SIG-M5 treated with dmso at 0.1 percent for 504 hours (cell line): ENCODE data around the gene ZDHHC11B.
"Not testable (repeated sequence)": the region's sequence is repeated elsewhere in the genome, so short reads cannot be mapped to it uniquely, and the experiment has no call there.

Experiments used
- DNase-seq: peaks from one replicate; lab custom pipeline; 2025; ENCODE audit not compliant: unreplicated experiment; lab: John Stamatoyannopoulos, UW

ZDHHC11B gene

DNA sequence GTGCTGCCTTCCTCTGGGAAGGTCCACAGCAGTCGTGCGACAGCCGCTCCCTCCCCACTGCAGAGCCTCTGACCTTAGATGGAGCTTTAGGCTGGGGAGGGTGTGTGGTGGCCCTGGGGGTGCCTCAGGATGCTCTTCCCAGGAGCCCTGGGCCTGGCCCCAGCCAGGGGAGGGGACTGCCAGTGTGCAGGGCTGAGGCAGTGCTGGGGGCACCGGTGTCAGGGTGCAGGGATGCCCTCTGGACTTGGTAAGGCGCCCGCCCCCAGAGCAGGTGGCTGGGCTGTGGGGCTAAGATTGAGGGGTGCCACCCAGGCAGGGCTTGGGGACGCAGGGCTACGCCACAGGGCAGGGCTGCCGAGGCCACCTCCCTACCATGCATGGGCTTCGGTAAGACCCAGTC lies 13.9 kb downstream of the ZDHHC11B start:
- DNase-seq, result not testable (repeated sequence)

DNA sequence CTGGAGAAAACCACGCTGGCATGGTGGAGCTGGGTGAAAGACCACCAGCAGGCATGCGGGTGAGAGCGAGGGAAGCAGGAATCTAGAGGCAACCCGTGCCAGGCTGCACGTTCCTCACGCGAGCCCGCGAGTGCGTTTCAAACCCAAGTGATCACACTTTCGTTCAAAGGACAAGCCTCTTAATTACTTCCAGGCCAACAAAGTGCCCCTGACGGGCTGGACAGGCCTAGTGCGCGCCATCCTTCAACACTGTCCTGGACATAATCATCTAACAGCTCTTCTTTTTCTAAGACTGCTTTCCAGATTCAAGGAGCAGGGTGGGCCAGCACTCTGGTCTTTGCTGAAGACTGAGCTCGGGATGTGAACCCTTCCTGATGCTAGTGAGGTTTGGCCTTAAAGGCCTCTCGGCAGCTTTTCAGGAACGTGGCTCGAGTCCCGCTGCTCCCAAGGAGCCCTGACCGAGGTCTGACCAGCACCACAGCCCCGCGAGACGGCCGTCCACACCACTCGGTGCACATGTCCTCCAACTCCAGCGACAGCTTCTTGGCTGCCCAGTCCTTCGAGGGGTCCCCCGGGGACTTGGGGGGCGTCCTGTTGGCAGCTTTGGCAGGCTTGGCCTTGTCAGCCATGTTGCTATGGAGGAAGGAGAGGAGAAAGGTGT lies 14.9 kb downstream of the ZDHHC11B start:
- not testable (repeated sequence) for DNase-seq

DNA sequence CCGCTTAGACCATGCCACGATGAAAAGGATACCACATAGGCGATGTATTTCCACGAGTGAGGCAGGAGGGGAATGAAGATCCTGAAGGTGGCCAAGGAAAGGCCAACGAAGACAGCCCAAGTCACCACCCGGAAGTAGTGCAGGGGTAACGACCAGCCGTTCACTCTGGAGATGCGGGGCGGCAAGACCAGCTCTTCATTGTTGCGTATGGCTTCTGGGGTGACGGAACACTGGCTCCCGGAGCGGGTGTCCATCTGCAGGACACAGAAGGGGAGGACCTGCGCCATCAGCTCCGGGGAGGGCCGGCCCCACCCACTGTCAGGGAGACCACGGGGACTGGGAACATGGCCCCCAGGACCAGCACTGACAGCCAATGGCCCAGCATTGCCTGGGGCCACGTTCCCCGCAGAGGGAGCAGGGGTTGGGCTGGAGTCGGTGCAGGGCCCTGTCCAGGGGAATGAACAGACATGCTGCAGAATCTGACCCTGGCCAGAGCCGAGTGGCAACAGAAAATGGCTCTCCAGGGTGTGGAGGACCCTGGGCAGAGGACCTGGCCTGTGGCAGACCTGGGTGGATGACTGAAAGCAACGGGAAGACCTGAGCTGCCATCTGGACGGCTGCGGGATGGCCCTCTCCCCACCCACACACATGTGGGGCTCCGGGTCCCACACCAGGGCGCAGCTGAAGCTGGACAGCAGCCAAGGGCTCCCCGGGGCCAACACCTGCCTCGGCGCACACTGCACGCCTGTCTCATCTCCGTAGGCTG lies 17.7 kb downstream of the ZDHHC11B start:
- DNase-seq, result no peak

DNA sequence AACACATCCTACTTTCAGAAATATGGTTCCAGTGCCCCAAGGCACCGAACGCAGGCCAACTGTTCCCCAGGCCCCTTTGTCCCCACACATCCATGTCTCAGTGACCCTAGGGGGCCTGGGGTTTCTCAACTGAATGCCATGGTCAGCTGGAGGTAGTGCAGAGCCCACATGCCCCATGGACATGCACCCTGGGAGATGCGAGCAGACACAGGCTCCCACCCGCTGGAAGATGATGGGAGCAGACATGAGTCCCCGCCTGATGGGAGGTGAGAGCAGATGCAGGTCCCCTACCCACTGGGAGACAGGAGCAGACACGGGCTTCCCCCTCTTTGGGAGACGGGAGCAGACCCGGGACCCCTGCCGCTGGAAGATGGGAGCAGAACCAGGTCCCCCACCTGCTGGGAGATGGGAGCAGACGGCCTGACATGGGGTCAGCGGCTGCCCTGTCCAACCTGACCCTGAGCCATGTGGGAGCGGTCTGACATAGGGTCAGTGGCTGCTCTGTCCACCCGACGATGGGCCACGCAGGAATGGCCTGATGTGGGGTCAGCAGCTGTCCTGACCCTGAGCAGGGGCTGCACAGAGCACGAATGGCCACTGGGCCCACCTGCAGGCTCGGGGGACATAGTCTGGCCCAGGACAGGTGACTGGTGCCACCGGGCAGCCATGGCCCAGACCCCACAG lies 18.4 kb downstream of the ZDHHC11B start:
- DNase-seq, result no peak

DNA sequence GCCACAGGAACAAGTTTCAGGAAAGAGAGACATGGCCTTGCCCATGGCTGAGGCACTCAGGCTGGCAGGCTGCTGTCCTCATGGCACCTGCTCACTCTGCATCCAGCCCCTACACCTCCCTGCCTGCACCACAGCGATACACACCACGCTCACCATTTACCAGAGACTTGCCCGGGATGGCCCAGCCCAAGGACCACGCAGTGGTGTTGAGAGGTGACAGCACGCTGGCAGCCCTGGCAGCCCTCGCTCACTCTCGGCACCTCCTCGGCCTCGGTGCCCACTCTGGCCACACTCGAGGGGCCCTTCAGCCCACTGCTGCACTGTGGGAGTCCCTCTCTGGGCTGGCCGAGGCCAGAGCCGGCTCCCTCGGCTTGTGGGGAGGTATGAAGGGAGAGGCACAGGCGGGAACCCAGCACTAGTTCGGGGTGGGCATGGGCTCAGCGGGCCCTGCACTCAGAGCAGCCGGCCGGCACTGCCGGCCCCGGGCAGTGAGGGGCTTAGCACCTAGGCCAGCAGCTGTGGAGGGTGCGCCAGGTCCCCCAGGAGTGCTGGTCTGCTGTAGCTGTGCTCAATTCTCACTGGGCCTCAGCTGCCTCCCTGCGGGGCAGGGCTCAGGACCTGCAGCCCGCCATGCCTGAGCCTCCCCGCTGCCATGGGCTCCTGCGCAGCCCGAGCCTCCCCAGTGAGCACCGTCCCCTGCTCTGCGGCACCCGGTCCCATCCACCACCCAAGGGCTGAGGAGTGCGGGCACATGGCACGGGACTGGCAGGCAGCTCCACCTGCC lies 20.3 kb downstream of the ZDHHC11B start:
- DNase-seq, result no peak

DNA sequence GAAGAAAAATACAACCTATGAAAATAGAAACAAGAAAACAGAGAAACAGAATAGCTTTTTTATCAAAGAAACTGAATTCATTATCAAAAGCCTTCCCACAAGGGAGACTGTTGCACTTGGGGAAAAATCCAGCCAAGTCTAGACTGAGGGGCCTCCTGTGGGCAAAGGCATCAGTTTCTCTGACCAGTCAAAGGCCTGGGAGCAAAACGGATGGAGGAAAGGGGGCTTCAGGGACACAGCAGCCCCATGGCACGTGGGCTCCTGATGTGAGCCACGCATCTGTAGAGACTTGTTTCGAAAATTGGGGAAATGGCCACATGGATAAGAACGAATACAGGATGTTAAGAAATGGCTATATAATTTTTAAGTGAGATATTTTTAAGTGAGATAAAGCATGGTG lies 21.1 kb downstream of the ZDHHC11B start:
- DNase-seq, result no peak

DNA sequence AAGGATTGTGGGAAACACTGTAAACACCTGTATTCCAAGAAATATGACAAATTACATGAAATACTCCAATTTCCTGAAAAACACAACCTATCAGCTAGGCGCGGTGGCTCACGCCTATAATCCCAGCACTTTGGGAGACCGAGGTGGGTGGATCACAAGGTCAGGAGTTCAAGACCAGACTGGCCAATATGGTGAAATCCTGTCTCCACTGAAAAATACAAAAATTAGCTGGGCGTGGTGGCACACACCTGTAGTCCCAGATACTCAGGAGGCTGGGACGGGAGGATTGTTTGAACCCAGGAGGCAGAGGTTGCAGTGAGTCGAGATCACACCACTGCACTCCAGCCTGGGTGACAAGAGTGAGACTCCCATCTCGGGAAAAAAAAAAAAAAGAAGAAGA lies 21.5 kb downstream of the ZDHHC11B start:
- not testable (repeated sequence) for DNase-seq

DNA sequence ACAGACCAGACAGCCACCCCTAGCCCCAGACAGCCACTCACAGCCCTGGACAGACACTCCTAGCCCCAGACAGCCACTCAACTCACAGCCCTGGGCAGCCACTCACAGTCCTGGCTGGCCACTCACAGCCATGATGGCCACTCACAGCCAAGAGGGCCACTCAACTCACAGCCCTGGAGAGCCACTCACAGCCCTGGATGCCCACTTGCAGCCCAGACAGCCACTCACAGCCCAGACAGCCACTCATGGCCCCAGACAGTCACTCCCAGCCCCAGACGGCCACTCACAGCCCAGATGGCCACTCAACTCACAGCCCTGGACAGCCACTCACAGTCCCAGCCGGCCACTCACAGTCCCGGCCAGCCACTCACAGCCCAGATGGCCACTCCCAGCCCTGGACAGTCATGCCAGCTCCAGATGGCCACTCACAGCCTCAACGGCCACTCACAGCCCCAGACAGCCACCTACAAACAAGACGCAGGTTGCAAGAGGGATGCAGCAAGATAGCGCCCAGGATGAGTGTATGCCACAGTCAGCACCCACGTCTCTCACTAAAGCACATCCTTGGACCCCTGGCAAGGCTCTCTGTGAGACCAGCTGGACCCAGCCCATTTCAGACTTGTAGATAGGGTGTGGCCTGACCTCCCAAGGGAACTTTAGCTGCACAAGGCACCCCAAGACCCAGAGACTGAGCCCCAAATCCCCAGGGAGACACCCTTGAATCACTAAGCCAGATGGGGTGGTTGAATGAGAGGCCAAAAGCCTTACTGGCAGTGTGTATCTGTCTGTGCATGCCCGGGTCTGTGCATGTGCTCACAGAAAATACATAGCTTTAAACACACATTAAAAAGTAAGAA lies 22.4 kb downstream of the ZDHHC11B start:
- DNase-seq, result no peak

DNA sequence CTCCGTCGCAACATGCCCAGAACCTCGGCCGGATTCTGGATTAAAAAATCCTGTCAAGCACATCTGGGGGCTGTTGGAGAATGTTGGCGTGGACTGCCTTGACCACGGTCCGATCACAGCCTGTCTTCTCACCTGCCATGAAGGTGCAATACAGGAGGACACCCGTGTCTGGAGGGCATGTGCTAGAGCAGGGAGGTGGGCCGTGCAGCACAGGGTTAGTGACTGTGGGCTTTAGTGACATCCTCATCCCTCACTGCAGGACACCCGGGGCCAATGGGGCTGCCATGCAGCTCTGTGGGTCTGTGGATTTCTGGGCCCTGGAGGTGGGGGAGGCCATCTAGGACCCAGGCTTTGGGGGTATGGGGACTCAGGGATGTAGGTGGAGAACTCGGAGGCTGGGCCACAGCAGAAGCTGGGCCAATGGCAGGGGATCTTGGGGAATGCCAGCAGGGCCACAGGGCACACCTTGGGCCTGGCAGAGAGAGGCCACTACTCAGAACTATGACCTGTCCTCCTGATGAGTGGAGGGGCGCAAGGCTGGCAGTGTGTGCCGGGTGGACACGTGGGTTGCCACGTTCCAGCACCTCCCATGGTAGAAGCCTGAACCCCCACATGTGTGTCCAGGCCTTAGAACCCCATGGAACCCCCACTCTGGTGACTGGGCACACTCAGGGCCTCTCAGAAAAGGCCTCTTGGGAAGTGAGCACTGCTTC lies 23.3 kb downstream of the ZDHHC11B start:
- DNase-seq, result no peak

DNA sequence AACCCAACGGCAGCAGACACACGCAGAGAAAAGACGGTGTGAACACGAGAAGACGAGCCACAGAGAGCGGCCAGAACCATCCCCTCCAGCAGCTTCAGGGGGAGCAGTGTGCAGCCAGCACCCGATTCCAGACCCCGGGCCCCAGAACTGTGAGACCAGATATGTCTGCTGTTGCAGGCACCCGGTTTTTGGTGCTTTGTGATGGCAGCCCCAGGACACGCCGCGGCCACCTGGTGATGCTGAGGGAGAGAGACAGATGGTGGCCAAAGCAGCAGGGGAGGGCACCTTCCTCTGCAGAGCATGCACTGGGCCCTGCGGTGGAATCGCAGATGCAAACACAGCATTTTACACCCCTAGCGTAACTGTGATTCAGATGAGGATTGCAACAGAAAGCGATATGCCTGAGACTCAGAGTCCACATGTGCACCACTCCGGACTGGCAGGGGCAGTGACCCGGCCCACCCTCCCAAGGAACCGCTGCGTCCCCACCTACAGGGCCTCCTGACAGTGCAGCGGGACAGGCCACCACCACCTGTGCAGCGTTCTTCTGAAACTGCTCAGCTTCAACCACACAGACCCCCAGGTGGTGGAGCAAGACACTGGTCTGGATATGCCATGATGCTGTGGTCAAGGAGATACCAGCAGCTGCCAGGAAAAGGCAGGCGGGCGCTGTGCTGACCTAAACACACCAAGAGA lies 24.0 kb downstream of the ZDHHC11B start:
- no peak for DNase-seq

DNA sequence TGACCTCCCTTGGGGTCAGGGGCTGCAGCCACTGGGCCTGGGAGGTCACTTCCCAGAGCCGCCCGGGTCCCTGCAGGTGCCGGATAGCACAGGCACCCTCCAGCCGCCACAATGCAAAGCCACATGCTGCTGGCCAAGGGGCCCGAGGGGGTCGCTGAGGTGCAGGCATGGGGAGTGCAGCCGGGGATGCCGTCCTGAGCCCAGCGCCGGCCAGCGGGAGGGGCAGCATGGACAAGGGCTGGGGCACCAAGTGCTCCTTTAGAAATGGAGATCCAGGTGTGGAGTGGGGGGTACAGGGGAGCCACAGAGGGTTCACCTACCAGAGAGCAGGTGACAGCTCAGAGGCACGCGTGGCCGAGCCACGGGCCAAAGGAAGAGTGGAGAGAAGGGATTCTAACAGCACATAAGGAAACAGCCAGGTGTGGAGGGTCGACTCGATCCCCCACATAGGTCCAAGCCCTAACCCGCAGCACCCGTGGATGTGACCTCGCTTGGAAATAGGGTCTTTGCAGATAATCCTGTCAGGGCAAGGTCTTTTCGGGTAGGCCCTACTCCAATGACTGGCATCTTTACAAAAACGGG lies 24.7 kb downstream of the ZDHHC11B start:
- DNase-seq, result no peak

DNA sequence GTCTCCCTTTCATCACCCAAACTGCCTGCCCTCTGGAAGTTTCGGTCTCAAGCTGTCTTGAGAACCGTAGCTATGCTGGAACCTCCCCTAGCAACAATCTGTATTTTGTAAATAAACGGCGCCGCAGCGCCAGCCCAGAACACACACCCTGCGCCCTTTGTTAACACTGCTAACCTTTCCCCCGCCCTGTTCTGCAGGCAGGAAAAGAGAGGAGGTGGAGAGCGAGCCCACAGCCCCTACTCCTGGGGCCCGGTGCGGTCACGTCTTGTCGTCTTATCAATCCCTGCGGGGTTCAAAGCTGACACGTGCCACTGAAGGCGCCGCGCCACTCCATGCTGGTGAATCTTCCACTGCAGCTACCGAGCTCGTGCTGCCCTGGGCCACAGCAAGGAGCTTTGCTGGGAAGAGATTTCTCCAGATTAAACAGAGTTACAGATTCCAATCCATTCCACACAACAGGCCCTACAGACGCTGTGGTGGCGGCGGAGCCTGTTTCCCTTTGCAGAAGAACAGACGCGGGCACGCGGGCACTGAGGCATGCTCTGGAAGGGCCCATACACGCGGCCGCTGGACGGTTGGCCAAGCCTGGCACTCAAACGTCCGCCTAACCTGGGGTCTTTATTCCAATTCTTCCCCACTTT lies 25.3 kb downstream of the ZDHHC11B start:
- DNase-seq, result no peak

DNA sequence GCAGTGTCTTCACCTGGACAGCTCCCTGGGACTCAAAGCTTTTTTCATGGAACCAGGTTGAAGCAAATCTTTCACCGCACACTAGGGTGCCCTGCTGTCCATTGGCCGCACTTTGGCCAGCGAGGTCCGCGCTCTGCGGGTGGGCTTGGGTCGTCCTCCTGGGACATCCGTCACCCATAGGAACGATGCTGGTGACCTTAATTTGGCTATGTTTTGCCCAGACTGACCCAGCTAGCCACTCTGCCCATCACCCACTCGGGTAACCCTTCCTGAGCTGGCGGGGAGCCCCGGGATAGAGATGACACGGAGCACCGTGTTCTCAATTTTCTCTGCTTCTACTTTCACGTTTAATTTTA lies 25.9 kb downstream of the ZDHHC11B start:
- no peak for DNase-seq

DNA sequence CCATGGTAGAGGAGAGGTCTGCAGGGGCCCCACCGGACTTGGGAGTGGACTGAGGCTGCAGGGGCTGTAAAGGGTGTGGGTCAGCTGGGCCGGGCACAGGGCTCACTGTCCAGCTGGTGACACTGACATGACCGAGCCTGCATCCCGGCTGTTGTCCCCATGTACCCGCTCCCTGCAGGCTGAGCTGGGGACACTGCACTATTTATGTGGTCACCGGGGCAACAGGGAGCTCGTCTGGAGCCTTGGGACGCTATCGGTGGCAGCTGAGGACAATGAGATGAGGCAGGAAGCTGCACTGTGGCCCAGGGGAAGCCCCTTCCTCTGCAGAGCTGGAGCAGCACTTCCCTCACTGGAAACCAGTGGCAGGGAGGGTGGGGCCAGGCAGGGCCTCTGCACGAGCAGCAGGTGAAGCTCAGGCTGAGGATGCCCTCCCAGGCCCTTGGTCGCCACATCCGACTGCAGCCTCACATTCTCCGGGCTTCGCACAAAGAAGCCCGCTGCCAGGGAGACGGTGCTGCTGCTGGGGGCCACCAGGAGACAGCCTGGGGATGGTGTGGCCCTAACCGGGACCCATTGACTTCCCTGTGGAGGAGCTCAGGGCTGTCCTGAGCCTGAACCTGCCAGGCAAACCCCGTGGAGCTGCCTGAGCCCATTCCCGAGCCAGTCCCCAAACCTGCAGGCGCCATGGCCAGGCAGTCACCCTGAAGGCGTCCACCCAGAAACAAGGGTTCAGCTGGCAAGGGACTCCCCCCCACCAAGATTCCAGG lies 26.4 kb downstream of the ZDHHC11B start:
- no peak for DNase-seq

DNA sequence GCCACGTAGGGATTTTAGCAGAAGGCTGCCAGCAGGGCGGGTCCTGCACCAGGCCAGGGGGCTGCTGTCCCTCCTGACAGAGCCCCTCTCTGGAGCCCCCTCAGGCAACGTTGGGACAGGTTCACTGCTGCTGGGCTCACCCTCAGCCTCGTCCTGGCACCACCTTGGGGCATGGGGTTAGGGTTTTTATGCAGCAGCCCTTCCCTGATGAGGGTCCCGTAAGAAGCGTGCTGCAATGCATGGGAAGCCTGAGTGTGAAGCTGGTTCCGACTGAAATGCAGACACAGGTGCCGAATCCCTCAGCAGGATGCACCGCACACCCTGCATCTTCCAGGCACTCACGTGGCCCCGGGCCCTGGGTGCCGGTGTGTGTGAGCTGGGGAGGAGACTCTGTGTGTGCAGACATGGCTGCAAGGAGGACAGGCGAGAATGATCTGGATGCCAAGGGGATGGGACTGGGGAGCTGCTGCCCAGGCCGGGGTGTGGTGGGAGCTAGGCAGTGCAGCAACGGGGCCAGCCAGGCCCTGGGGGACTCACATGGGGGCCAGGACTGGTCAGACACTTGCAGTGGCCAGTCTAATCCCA lies 27.1 kb downstream of the ZDHHC11B start:
- DNase-seq, result no peak

DNA sequence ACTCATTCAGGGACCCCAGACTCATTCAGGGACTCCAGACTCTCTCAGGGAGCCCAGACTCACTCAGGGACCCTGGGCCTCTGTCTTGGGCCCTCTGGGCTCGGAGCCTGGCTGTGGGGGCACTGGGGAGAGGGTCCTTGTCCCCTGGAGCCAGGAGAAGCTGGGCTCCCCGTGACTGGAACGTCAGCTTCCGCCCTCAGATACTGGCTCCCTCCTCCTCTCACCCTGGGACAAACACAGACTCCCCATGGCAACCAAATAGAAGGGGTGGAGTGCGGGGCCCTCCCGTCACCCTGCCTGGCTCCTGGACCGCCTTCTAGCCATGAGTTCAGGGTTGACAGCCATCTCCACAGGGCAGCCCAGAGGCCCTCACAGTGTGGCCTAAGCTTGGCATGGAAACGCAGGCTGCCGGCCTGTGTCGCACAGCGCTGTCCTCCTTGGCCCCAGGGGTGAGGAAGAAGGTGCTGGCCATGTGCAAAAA lies 27.6 kb downstream of the ZDHHC11B start:
- DNase-seq, result no peak

DNA sequence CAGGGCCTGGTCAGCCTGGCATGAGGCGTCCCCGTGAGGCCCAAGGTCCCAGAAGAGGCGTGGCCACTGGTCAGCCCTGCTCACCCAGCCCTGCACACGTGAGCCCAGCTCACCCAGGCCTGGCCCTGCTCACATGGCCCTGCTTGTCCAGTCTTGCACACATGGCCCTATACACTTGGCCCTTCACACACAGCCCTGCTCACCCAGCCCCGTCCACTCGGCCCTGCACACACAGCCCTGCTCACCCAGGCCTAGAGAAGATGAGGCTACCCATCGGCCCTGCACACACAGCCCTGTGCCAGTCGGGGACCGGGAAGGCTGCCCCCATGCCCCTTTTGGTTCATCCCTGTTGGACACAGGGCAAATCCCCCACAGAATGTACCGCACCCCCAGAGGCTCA lies 28.4 kb downstream of the ZDHHC11B start:
- DNase-seq, result no peak
